Measurements from ENCODE around the gene KIRREL3.

GRCh38 chr11:126790550-126791081 lies 210.0 kb downstream of the KIRREL3 start:
- TF ChIP-seq, protein P1, sequence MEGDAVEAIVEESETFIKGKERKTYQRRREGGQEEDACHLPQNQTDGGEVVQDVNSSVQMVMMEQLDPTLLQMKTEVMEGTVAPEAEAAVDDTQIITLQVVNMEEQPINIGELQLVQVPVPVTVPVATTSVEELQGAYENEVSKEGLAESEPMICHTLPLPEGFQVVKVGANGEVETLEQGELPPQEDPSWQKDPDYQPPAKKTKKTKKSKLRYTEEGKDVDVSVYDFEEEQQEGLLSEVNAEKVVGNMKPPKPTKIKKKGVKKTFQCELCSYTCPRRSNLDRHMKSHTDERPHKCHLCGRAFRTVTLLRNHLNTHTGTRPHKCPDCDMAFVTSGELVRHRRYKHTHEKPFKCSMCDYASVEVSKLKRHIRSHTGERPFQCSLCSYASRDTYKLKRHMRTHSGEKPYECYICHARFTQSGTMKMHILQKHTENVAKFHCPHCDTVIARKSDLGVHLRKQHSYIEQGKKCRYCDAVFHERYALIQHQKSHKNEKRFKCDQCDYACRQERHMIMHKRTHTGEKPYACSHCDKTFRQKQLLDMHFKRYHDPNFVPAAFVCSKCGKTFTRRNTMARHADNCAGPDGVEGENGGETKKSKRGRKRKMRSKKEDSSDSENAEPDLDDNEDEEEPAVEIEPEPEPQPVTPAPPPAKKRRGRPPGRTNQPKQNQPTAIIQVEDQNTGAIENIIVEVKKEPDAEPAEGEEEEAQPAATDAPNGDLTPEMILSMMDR (conservative IDR thresholded peaks at IDR 0.05; ENCODE audit: low read depth, low read length) = peak; percentile 59
- no peak for TF ChIP-seq POLR2A (IDR thresholded peaks at IDR 0.05; ENCODE audit: low read depth, low read length)
- TF ChIP-seq, protein P2, sequence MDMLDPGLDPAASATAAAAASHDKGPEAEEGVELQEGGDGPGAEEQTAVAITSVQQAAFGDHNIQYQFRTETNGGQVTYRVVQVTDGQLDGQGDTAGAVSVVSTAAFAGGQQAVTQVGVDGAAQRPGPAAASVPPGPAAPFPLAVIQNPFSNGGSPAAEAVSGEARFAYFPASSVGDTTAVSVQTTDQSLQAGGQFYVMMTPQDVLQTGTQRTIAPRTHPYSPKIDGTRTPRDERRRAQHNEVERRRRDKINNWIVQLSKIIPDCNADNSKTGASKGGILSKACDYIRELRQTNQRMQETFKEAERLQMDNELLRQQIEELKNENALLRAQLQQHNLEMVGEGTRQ (IDR thresholded peaks at IDR 0.05; ENCODE audit: low read depth, low read length) = peak; percentile 76
- TF ChIP-seq BHLHE40 (IDR thresholded peaks at IDR 0.05; ENCODE audit: low read depth, low read length) = peak; percentile 67; the same call in 1 of the 2 replicates
- 0 out of 2 replicates have a peak, but pooled peaks have one; percentile 30 for TF ChIP-seq MAFK (IDR thresholded peaks at IDR 0.05; ENCODE audit: low read depth, low read length)

All from IMR-90 (cell line).